A549 (cell line): ENCODE results near the gene FAM118B.

Experiments used
- CTCF ChIP-seq: fragments of >200 bp; sonication (Bioruptor Twin); formaldehyde crosslinking; IDR thresholded peaks from 3 replicates; pipeline ENCODE4 v1.5.1; 2016
- EP300 ChIP-seq, 2 experiments: fragments of >200 bp; sonication (Bioruptor Twin); formaldehyde crosslinking; IDR thresholded peaks; 2 replicates in 1 of 2; 3 replicates in 1 of 2; pipeline ENCODE4 v1.6.1; 2016 to 2017
- JUN ChIP-seq, 2 experiments: fragments of >200 bp; sonication (Bioruptor Twin); formaldehyde crosslinking; IDR thresholded peaks; 2 replicates in 1 of 2; 3 replicates in 1 of 2; pipeline ENCODE4 v1.6.1; 2016 to 2017
- MYC ChIP-seq: IDR thresholded peaks from 2 replicates; pipeline ENCODE4 v1.6.1; 2012; ENCODE audit warnings: mild to moderate bottlenecking, inconsistent platforms, low read length, improper control_type of control experiment, borderline replicate concordance
- POLR2A ChIP-seq: IDR thresholded peaks from 2 replicates; pipeline ENCODE4 v1.6.1; 2012; ENCODE audit warnings: mild to moderate bottlenecking, low read length

GRCh38 chr11:126265811-126266210, 54.2 kb downstream of the FAM118B start:
- TF ChIP-seq JUN (IDR thresholded peaks at IDR 0.05): no peak
- TF ChIP-seq CTCF: no peak
- no peak for TF ChIP-seq MYC
- no peak for TF ChIP-seq POLR2A
- TF ChIP-seq EP300 (IDR thresholded peaks at IDR 0.05): no peak
